Amygdala (tissue), 56 donors: Measurements from ENCODE around the gene LURAP1L.

Source experiments
- DNase-seq, 56 donors: peaks; one replicate each; lab custom pipeline; 2025; lab: John Stamatoyannopoulos, UW

Gene LURAP1L

GRCh38 chr9:12808569-12808968, 33.7 kb downstream of the LURAP1L start:
- DNase-seq, result no peak

DNA sequence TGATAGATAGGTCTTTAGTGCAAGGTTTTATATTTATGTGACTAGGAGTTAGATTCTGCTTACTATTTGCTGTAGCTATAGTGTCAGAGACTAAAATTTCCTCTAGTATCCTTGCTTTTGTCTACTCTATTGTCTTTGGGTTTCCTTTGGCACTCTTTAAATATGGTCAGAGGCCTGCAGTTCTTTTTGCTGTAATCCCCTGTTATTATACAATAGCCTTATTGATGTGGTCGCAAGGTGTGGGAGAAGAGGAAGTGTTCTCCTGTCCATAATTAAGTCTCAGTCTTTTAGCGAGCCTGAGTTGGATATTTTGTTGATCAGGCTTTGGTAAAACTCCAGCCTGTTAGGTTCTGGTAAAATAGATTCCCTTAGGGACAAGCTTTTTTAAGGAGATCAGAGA, 34.9 kb downstream of the LURAP1L start:
- no peak for DNase-seq

DNA sequence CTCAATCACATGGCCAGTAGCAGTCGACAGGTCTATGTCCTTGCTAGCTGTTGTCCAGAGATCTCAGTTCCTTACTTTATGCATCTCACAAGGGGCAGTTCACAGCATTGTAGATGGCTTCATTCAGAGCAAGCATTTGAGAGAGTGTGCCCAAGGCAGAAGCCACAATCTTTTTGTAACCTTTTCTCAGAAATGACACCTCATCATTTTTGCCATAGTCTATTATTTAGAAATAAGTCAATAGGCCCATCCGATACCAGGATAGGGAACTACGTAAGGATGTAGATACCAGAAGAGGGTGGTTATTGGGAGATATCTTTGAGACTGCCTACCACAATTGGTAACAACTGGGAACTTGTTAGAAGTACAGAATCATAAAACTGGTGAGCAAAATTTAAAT, 37.1 kb downstream of the LURAP1L start:
- no peak for DNase-seq

DNA sequence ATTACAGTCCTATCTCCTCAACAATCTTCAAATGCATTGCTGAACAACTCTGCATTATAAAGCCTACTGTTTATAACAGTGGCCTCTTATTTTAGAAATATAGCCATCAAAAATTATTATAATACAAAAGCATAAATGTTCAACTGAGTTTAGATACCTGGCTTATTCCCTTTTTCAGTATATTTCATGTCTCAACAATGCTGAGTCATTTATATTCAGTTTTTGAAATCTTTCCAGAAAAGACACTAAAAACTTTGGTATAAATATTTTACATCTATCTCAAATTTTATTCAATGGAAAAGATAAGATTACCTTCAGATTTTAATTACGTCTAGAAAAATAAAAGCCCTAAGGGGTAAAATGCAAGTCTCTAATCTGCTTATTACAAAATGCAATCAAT, 37.9 kb downstream of the LURAP1L start:
- no peak for DNase-seq

DNA sequence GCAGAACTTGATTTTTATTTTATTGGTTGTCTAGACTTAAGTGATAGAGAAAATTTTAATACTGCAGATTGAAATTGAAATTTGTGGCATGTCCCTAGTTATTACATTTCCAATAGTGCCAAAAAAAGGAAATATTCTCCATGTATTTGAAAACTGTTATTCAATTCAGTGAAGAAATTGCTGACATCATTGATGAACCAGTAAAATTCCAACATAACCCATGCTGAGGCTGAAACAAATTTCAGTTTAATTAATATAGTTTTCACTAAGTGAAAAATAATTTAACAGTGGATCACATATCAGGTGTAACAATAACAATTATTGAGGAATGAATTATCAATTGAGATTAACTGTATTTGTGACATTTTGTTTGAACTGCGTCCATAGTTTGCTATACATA, 38.7 kb downstream of the LURAP1L start:
- DNase-seq, result no peak

- DNase-seq, result peak in 9 of 56 donors; percentile 4 to 48 (median 23)
Observed at GRCh38 chr9:12813960-12814876, 39.4 kb downstream of the LURAP1L start.

DNA sequence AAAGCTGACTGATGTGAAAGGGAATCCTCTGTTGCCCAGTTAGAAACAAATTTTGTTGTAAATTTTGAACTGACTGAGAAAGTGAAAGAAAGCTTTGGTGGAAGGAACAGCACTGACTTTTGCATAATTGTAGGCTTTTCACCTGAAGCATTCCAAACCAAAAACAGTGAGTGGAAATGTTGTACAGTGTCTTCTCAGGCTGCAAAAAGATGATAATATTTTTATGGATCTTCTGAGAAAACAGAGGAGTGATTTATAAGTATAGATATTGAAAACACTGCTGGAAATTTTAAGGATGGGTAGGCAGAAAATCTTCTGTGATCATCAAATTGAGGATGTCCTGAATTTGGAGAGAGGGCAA, 40.0 kb downstream of the LURAP1L start:
- no peak for DNase-seq

DNA sequence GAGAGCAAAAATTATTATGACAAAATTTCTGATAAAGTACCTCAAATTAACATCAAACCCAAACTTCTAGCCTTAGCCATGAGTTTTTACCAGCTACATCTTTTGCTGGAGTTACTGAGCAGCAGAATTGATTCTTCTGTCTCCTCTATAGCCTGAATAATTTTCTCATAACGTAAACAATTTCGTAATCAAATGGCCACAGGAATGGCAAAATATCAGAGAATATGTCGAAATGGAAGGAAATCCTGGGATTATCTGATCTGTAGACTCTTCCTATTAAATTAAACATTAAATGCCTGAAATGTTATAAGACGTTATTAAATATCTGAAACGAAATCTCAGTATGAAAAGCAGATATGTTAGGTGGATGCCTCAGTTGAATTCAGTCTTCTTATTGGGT, 41.1 kb downstream of the LURAP1L start:
- no peak for DNase-seq

DNA sequence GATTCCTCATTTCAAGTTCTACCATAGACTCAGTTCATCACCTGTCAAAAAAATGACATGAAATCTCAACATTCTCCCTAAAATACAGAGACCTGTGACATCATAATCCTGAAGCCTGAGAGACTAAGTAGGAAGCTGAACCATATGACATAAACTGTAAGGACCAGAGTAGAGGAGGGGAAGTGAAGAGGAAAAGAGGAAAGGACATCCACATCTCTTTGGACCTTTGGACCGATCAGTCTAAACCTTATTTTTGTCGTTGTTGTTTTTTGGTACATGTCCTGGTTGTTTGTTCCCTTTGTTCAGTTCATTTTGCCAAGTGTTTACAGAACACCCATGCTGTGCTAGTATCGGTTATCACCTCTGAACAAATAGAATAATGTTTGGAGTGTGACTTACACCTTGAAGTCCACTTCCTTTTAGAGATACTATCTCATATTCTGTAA, 41.9 kb downstream of the LURAP1L start:
- DNase-seq, result no peak

DNA sequence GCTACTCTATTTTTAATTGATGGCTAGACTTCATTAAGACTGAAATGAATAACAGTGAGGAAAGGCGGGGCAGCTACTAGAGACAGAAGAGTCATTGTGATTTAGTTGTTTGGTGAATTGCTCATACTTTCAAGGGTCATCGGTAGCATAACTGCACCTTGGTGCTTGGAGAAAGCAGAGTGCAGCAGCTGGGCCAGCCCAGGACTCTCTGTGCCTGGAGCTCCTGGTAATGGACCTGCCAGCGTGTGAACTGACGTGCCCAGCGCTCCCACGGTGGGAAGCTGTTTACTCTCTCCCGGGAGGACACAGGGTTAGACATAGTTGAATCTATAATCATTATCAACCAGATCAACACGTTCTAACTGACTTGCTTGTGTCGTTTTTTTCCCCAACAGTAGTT, 42.9 kb downstream of the LURAP1L start:
- DNase-seq, result peak in 1 of 56 donors; percentile 11

DNA sequence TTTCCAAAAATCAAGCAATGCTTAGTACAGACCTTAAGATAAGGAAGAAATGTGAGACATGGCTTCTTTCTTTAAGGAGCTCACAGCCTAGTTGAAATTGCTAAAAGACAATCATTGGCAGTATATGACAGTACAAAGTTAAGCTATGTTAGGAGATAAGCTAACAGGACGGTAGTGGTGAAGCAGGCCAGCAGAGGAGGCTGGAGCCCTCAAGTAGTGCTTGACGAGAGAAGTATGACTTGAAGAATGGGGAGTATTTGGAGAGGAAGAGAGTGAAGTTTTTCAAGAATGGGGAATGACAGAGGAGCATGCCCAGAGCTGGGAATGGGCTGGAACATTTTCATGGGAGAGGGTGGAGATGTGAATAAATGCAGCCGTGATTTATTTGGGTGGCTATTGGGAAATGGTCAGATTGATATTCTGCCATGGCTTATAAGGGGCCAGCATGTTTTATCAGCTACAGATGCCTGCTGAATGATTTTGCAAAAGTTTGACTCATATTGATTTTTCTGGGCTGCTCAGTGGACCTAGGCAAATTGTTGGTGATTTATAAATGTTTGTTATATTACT, 43.7 kb downstream of the LURAP1L start:
- DNase-seq, result no peak

GRCh38 chr9:12819436-12820185, 44.8 kb downstream of the LURAP1L start:
- peak in 2 of 56 donors; percentile 11 to 18 for DNase-seq

- DNase-seq, result no peak
Observed at GRCh38 chr9:12822111-12822510, 47.3 kb downstream of the LURAP1L start.

- no peak for DNase-seq
Observed at GRCh38 chr9:12826924-12827565, 52.2 kb downstream of the LURAP1L start.

- no peak for DNase-seq
Observed at GRCh38 chr9:12833701-12834100, 58.9 kb downstream of the LURAP1L start.

- DNase-seq, result no peak
Observed at GRCh38 chr9:12838546-12838945, 63.7 kb downstream of the LURAP1L start.

DNA sequence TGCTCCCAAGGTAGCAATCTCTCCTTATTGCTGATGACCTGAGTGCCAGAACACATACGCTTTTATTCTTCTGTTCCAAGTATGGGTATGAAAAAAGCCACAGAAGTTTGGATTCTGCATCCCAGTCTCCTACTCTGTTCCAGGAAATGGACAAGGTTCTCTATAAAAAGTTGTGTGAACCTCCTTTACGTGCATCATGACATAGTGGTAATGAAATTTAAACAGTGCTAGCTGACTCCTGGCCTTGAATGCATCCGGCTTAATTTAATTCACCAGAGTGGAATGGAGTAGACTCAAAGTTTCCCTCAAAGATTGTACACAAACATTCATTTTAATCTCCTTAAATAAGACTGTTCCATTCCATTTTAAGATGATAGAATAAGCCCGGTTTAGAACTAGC, 68.9 kb downstream of the LURAP1L start:
- DNase-seq, result no peak

- DNase-seq, result no peak
Observed at GRCh38 chr9:12846035-12846434, 71.2 kb downstream of the LURAP1L start.

DNA sequence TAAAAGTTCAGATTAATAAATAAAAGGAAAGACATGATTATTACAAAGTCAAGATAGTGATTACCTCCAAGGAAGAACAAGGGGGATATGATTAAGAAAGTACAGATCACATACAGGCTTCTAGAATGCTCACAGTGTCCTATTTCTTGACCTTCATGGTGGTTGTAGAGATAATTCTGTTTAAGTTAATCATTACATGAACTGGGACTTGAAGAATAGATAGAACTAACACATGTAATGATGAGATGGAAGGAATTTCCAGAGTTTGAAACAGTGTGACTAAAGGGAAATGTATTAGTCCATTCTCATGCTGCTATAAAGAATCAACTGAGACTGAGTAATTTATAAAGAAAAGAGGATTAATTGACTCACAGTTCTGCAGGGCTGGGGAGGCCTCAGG, 72.7 kb downstream of the LURAP1L start:
- DNase-seq, result no peak

GRCh38 chr9:12849486-12850003, 74.7 kb downstream of the LURAP1L start:
- no peak for DNase-seq
